Inflammatory macrophage (primary cell): ENCODE data around the gene ITGB5.
"Not testable (repeated sequence)": the region's sequence is repeated elsewhere in the genome, so short reads cannot be mapped to it uniquely, and the experiment has no call there.

ENCODE experiments used
- DNase-seq, 2 donors: peaks; one replicate each; pipeline ENCODE4 v3.0.0-alpha.2; 2020 to 2022

The ITGB5 gene

GRCh38 chr3:124769462-124769861, 117.7 kb downstream of the ITGB5 start:
- no peak for DNase-seq

DNA sequence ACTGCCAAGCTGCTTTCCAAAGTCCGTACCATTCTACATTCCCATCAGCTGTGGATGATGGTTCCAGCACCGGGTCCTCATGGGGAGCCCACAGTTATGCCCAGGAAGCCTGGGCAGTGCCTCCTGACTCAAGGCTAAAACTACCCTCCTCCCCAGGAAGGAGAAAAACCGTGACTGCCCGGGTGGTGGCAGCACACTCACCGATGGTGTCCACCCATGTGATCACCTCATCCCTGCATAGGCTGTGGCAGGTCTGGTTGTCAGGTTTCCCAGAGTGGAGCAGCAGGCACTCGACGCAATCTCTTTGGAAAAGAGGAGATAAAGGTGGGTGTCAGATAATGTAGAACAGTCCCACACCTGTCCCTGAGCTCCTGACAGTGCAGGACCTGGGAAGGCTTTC, 118.4 kb downstream of the ITGB5 start:
- DNase-seq: peak; percentile 23 to 26

DNA sequence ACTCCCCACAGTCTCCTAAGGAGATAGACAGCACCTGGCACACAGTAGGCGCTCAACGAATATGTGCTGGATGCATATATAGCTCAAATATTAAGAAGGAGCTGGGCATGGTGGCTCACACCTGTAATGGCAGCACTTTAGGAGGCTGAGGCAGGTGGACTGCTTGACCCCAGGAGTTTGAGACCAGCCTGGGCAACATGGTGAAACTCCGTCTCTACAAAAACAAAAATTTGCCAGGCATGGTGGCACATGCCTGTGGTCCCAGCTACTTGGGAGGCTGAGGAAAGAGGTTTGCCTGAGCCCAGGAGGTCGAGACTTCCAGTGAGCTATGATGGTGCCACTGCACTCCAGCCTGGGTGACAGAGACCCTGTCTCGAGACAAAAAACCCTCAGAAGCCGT, 119.5 kb downstream of the ITGB5 start:
- no peak for DNase-seq

GRCh38 chr3:124767264-124767663, 119.9 kb downstream of the ITGB5 start:
- no peak for DNase-seq

GRCh38 chr3:124766113-124767095, 120.8 kb downstream of the ITGB5 start:
- no peak for DNase-seq

GRCh38 chr3:124765197-124765840, 121.8 kb downstream of the ITGB5 start:
- DNase-seq: no peak

- DNase-seq: no peak
Observed at GRCh38 chr3:124764746-124765145, 122.4 kb downstream of the ITGB5 start.

DNA sequence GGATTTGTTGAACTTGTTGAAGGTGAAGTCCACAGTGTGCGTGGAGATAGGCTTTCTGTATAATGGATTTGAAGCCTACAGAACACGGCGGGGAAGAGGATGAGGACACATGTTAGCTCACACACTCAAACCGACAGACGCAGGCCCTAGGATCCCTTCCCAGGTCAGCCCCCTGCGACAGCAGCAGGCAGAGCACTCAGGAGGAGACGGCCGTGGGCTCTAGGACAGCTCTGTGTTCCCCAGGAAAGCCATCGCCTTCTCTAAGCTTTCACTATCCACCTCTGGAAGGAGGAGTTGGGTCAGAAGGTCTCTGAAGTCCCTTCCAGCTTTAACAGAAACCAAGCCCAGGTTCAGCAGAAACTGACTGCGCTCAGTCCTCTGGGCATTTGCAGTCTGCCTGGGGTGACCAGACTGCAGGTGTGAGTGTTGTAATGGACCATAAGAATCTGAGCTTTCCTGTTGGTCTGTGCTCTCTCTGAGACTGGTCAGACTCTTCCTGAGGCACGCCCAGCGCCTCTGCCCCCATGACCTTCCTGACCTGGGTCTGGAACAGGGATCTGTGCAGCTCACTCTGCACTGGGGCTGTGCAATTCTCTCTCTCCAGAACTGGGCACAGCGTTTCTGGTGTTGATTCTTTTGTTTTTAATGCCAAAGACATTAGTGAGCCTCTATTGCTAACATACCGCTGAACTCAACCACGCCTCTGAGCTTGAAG, 123.4 kb downstream of the ITGB5 start:
- DNase-seq: no peak

DNA sequence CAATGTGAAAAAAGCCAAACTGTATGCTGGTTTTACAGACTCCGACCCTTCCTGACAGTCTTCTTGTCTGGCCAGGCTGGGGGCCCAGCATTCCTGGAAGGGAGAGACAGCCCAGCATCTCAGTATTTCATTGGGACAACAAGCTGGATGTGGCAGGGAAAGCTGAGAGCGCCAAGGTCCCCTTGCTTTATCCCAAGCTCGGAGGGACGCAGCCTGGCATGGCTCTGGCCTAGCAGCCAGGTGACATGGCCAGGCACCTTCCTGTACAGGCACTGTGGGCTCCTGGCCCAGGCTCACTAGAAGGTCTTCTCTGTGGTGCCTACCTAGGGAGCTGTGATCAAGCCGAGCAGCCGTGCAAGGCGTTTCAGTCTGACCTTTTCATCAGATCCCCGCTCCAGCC, 124.0 kb downstream of the ITGB5 start:
- DNase-seq: no peak

DNA sequence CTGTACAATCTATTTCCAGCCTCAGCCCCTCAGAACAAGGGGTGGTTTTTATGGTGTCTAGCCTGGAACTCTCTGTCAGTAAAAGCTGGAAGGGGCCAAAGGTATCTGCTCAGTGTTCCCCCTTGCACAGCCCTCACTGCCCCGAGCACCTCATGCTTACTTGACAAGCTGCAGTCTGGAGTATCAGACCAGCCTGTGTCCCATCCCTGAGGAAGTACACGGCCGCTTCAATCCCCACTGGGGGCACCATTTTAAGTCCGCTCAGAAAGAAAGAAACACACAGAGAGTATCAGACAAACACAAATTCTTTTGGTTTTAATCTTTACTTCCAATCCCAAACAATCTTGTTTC, 124.5 kb downstream of the ITGB5 start:
- no peak for DNase-seq

GRCh38 chr3:124761935-124762660, 125.1 kb downstream of the ITGB5 start:
- DNase-seq: no peak

DNA sequence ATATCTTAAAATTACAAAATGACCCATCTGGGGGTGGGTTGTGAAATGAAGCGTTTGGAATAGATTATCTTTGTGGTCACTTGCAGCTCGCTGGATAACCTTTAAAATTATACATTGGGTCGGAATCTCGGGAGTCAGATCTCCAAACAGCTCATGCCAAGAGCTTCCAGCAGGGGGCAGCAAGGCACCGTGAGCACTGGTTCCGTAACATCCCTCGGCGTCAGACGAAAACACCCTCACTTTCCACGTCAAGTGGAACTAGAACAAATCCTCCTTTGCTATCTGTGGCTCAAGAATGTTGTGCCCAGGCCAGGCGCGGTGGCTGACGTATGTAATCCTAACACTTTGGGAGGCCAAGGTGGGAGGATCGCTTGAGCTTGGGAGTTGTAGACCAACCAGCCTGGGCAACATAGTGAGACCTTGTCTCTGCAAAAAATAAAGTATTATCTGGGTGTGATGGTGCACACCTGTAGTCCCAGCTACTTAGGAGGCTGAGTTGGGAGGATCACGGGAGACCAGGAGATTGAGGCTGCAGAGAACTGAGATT, 125.8 kb downstream of the ITGB5 start:
- DNase-seq: peak; percentile 83 to 86

GRCh38 chr3:124760601-124761000, 126.6 kb downstream of the ITGB5 start:
- DNase-seq: no peak

DNA sequence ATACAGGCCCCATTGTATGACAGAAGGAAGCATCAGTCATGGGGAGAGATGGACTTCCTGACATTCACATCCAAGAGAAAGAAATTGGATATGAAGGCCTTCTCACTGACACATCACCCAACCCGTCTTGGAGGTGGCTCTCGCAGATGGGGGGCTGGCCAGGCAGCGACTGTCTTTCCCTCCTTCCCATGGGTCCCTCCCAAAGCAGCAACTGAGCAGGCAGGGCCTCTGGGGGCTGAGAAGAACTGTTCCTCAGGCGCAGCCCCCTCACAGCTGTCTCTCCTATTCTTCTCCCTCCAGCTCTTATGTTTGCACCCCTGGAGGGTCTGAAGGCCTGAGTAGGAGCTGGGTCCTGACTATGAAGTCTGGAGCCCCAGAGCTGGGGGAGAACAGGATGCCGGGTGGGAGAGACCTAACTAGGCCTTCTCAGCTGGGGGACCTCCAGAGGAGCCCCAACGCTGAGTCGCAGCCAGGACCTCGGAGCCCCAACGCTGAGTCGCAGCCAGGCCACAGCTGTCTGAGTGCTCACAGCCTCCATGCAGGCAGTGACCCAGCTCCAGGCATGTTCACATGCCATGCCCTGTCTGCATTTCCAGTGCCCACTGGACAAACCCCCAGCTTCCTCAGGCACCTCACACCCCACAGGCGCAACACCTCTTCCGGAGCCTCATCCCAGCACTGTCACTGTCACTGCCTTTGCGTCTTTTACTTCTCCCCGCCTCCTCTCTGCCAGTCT, 127.3 kb downstream of the ITGB5 start:
- DNase-seq: no peak

GRCh38 chr3:124758851-124759635, 128.1 kb downstream of the ITGB5 start:
- DNase-seq: no peak

DNA sequence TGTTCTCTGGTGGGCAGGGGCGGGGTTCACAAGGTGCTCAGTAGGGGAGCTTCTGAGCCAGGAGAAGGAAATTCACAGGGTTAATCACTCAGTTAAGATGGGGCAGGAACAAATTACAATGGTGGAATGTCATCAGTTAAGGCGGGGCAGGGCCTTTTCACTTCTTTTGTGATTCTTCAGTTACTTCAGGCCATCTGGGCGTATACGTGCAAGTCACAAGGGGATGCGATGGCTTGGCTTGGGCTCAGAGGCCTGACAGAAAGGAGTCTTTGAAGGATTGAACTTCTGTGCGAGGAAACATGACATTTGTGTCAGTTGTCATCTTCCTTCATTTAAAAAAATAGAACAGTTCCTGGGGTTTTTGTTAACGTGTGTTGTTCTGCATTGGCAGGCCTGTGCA, 129.2 kb downstream of the ITGB5 start:
- not testable (repeated sequence) for DNase-seq

DNA sequence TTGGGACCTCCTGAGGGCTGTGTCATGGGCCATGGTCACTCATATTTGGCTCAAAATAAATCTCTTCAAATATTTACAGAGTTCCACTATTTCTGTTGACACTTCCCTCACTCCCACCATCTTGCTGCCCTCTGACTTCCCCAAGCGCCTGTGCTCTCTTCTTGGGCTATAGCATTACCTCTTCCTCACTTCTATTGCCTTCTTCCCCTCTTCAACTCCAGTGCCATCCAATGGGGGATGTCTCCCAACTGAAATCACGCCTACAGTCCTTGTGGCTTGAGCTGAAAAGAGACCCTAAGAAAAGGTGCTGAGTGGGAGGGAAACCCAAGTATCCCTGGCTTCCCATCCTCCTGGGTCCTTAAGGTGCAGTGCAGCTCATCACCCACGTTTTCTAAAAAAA, 135.1 kb downstream of the ITGB5 start:
- DNase-seq: no peak

- DNase-seq: no peak
Observed at GRCh38 chr3:124751501-124751900, 135.7 kb downstream of the ITGB5 start.

DNA sequence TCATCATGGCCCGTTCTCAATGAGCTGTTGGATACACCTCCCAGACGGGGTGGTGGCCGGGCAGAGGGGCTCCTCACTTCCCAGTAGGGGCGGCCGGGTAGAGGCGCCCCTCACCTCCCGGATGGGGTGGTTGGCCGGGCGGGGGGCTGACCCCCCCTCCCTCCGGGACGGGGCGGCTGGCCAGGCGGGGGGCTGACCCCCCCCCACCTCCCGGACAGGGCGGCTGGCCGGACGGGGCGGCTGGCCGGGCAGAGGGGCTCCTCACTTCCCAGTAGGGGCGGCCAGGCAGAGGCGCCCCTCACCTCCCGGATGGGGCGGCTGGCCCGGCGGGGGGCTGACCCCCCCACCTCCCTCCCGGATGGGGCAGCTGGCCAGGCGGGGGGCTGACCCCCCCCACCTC, 137.3 kb downstream of the ITGB5 start:
- DNase-seq: not testable (repeated sequence)

GRCh38 chr3:124748560-124749198, 138.5 kb downstream of the ITGB5 start:
- DNase-seq: no peak
